HepG2 (cell line): ENCODE results near the gene NEK5. TPM values are rescaled to one million over a fixed set of nuclear protein-coding genes. Genes with fewer than 3 reads are reported as not detected.
A peak's percentile ranks its signal among the peaks of the same experiment; 100 is the strongest.

Experiments used
- CREM ChIP-seq, 2 experiments: sonication (generic) in 1 of 2; formaldehyde crosslinking in 1 of 2; IDR thresholded peaks; 2 replicates each; pipeline versions ENCODE4 v1.4.0 to v1.6.1; 2016 to 2020; ENCODE audit warnings: antibody characterized with exemption in 1 of 2, mild to moderate bottlenecking in 1 of 2, missing genetic modification reagents in 1 of 2
- EED ChIP-seq: sonication (generic); formaldehyde crosslinking; IDR thresholded peaks from 2 replicates; pipeline ENCODE4 v1.5.0; 2020; ENCODE audit warnings: mild to moderate bottlenecking, missing genetic modification reagents
- ELF3 ChIP-seq: IDR thresholded peaks from 2 replicates; pipeline ENCODE4 v1.6.1; 2016; ENCODE audit warnings: missing genetic modification reagents, missing compliant biosample characterization
- FOXM1 ChIP-seq: sonication (generic); formaldehyde crosslinking; IDR thresholded peaks from 2 replicates; pipeline ENCODE4 v1.5.0; 2020; ENCODE audit warnings: missing genetic modification reagents
- HHEX ChIP-seq: IDR thresholded peaks from 2 replicates; pipeline ENCODE4 v1.6.1; 2016; ENCODE audit warnings: control low read depth
- KAT2B ChIP-seq: fragments of 150-350 bp; IDR thresholded peaks from 2 replicates; pipeline ENCODE4 v1.6.1; 2014; ENCODE audit warnings: low read depth, low read length, borderline replicate concordance
- MEIS2 ChIP-seq: sonication (generic); formaldehyde crosslinking; IDR thresholded peaks from 2 replicates; pipeline ENCODE4 v1.9.0; 2021; ENCODE audit warnings: mild to moderate bottlenecking, missing genetic modification reagents
- PAXIP1 ChIP-seq: sonication (generic); formaldehyde crosslinking; conservative IDR thresholded peaks from 2 replicates; pipeline ENCODE4 v1.4.0; 2020; ENCODE audit warnings: mild to moderate bottlenecking, missing genetic modification reagents, moderate library complexity
- ZC3H4 ChIP-seq: sonication (generic); formaldehyde crosslinking; IDR thresholded peaks from 2 replicates; pipeline ENCODE4 v1.4.0; 2020; ENCODE audit warnings: missing genetic modification reagents, borderline replicate concordance
- ZFP90 ChIP-seq: sonication (generic); formaldehyde crosslinking; IDR thresholded peaks from 2 replicates; pipeline ENCODE4 v1.8.0; 2022; ENCODE audit warnings: missing genetic modification reagents, mild to moderate bottlenecking, inconsistent platforms, borderline replicate concordance
- ZNF124 ChIP-seq: sonication (generic); formaldehyde crosslinking; IDR thresholded peaks from 2 replicates; pipeline ENCODE4 v1.4.0; 2020; ENCODE audit warnings: missing genetic modification reagents
- ZNF230 ChIP-seq: sonication (generic); formaldehyde crosslinking; IDR thresholded peaks from 2 replicates; pipeline ENCODE4 v1.4.0; 2020; ENCODE audit warnings: mild to moderate bottlenecking, missing genetic modification reagents
- ZNF276 ChIP-seq: sonication (generic); formaldehyde crosslinking; IDR thresholded peaks from 2 replicates; pipeline ENCODE4 v1.4.0; 2020; ENCODE audit warnings: mild to moderate bottlenecking, low read depth, missing genetic modification reagents
- ZNF609 ChIP-seq: sonication (generic); formaldehyde crosslinking; IDR thresholded peaks from 2 replicates; pipeline ENCODE4 v1.4.0; 2020; ENCODE audit warnings: mild to moderate bottlenecking, missing genetic modification reagents, borderline replicate concordance
- ZNF770 ChIP-seq: sonication (generic); formaldehyde crosslinking; IDR thresholded peaks from 2 replicates; pipeline ENCODE4 v1.5.0; 2020; ENCODE audit warnings: mild to moderate bottlenecking, missing genetic modification reagents
- polyA plus RNA-seq, 8 experiments: library from polyadenylated mRNA; depleted of rRNA in 3 of 8; stranded (reverse) in 7 of 8; unstranded in 1 of 8; fragments of >200 nt; fragmentation: Illumina TruSeq in 4 of 8; extraction: Trizol in 4 of 8; gene quantifications; 2 replicates each; pipeline versions ENCODE4 v1.2.1 to v1.2.3, GENCODE V29; 2011 to 2016; ENCODE audit warnings: low read depth in 4 of 8, missing spikeins in 1 of 8, mixed read lengths in 1 of 8; ENCODE audit not compliant: insufficient read depth in 1 of 8
- total RNA-seq, 5 experiments: library from RNA; depleted of rRNA; stranded (reverse); fragments of >200 nt; fragmentation: Illumina TruSeq; extraction: Trizol; gene quantifications; 2 replicates each; pipeline ENCODE4 v1.2.3, GENCODE V29; 2016; ENCODE audit warnings: low read depth in 1 of 5

The NEK5 gene
- total and polyA plus RNA-seq, 2 of the 13 experiments (the other 11 are each of a cell fraction or from before 2014, with no cell fraction given): 0.12 to 0.22 TPM

- peak; percentile 79 for TF ChIP-seq PAXIP1 (CRISPR knock-in tag)
- no peak for TF ChIP-seq ZNF124 (CRISPR knock-in tag)
- TF ChIP-seq KAT2B: no peak
- TF ChIP-seq HHEX (CRISPR knock-in tag): 0 out of 2 replicates have a peak, but pooled peaks have one; percentile 39
- TF ChIP-seq MEIS2: no peak
- no peak for TF ChIP-seq EED (CRISPR knock-in tag)
- no peak for TF ChIP-seq ZC3H4 (CRISPR knock-in tag)
- peak; percentile 62 for TF ChIP-seq ELF3 (CRISPR knock-in tag)
- TF ChIP-seq ZNF276 (CRISPR knock-in tag): no peak
- peak; percentile 64; the same call in 1 of the 2 replicates for TF ChIP-seq ZNF609 (CRISPR knock-in tag)
- no peak for TF ChIP-seq FOXM1 (CRISPR knock-in tag)
- TF ChIP-seq ZNF230: no peak
- no peak for TF ChIP-seq ZFP90 (CRISPR knock-in tag)
- no peak; the same call in 1 of the 2 replicates for TF ChIP-seq CREM (IDR thresholded peaks at IDR 0.05)
- TF ChIP-seq CREM (CRISPR knock-in tag; IDR thresholded peaks at IDR 0.05): no peak
- no peak; the same call in 1 of the 2 replicates for TF ChIP-seq ZNF770 (CRISPR knock-in tag)
Measured at GRCh38 chr13:51997641-51998330, 131.1 kb downstream of the NEK5 start (continued).
